Measurements from ENCODE around the gene PRR20G. TPM values are rescaled to one million over a fixed set of nuclear protein-coding genes. Genes with fewer than 3 reads are reported as not detected.
"Not testable (repeated sequence)": the region's sequence is repeated elsewhere in the genome, so short reads cannot be mapped to it uniquely, and the experiment has no call there.

The PRR20G gene
- total RNA-seq, 1 donor from 2014 or later = not detected

DNA sequence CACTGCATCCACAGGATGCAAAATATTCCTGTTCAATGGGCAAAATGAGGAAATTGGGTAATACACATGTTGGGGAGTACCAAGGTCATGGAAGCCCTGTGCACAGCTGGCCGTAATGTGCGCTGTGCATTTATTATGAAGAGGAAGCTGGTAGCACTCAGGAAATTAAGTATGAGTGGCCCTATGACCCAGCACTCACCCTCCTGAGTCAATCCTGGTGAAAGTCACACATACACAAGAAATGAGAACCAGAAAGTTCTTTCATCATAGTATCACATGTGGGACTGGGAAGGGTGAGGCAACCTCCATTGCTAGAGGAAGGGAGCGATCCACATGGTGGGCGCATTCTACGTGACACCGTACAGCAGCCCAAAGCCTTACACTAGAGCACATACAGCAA, 11.4 kb upstream of the PRR20G start:
- Mint-ChIP-seq H3K27me3 (peaks cover 51% of the 10 kb centered on the region), H3K4me3 (ENCODE audit: low read depth) (no peak overlapping the region)

GRCh38 chr3:127296959-127297358, 9.1 kb upstream of the PRR20G start:
- H3K27ac Mint-ChIP-seq = no peak overlapping the region
- no peak overlapping the region for H3K4me3 Mint-ChIP-seq (ENCODE audit: low read depth)
- H3K27me3 Mint-ChIP-seq = peaks cover 40% of the 10 kb centered on the region
- H3K36me3 Mint-ChIP-seq (ENCODE audit: insufficient read depth) = no peaks in the 10 kb centered on the region
- H3K9me3 Mint-ChIP-seq (ENCODE audit: low read depth) = no peaks in the 10 kb centered on the region
- no peak for TF ChIP-seq CTCF (IDR thresholded peaks at IDR 0.05; ENCODE audit: unreplicated experiment)
- no peak for DNase-seq (ENCODE audit: low spot score, unreplicated experiment)
- H3K4me1 Mint-ChIP-seq (ENCODE audit: low read depth) = no peaks in the 10 kb centered on the region

More for the DNA sequence above, 11.4 kb upstream of the PRR20G start:
- Mint-ChIP-seq H3K27ac (no peak overlapping the region), H3K9me3 (ENCODE audit: low read depth) (no peaks in the 10 kb centered on the region), H3K36me3 (ENCODE audit: insufficient read depth) (no peaks in the 10 kb centered on the region), H3K4me1 (ENCODE audit: low read depth) (no peaks in the 10 kb centered on the region)
- no peak for DNase-seq (ENCODE audit: low spot score, unreplicated experiment)
- TF ChIP-seq CTCF (IDR thresholded peaks at IDR 0.05; ENCODE audit: unreplicated experiment) = no peak

DNA sequence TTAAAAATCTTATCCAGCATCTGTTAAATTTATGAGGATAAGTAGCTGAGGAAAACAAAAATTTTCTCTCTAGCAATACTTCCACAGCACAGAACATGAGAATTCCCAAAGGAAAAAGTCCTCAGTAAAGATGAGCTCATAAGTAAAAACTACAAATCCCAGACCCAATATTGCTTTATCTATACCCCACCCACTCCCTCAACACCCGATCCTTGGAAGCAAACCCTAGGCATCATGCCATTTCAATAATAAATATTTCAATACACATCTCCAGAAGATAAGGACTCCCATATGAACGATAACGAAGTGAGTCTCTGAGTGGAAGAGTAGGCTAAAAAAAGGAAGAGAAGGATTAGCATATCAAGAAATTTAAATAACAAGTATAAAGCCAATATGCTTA, 8.3 kb upstream of the PRR20G start:
- H3K9me3 Mint-ChIP-seq (ENCODE audit: low read depth) = no peaks in the 10 kb centered on the region
- H3K4me1 Mint-ChIP-seq (ENCODE audit: low read depth) = no peaks in the 10 kb centered on the region
- no peak for DNase-seq (ENCODE audit: low spot score, unreplicated experiment)
- TF ChIP-seq CTCF (IDR thresholded peaks at IDR 0.05; ENCODE audit: unreplicated experiment) = no peak
- H3K4me3 Mint-ChIP-seq (ENCODE audit: low read depth) = no peak overlapping the region
- no peaks in the 10 kb centered on the region for H3K36me3 Mint-ChIP-seq (ENCODE audit: insufficient read depth)
- no peak overlapping the region for H3K27ac Mint-ChIP-seq
- peaks cover 32% of the 10 kb centered on the region for H3K27me3 Mint-ChIP-seq

DNA sequence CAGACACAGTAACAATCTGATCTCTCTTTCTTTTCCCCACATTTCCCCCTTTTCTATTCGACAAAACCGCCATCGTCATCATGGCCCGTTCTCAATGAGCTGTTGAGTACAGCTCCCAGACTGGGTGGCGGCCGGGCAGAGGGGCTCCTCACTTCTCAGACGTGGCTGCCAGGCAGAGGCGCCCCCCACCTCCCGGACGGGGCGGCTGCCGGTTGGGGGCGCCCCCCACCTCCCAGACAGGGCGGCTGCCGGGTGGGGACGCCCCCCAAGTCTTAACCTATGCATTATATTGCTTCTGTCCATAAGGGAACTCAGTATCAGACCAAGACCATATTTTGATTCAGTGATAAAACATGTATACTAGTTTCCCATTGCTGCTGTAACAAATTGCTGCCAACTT, 5.8 kb upstream of the PRR20G start:
- H3K27me3 Mint-ChIP-seq = peaks cover 15% of the 10 kb centered on the region

DNA sequence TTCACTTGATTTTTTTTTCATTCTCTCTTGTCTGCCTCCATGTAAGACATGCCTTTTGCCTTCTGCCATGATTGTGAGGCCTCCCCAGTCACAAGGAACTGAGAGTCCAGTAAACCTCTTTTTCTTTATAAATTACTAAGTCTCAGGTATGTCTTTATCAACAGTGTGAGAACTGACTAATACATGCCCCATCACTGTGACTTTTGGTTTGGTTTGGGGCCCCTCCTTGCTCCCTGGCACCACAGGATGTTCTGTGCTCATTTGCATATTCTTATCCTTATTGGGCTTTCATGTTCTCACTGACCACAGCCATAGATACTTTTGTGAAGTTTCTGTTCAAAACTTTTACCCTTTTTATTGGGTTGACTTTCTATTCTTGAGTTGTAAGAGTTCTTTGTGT, 3.8 kb upstream of the PRR20G start:
- no peak for DNase-seq (ENCODE audit: low spot score, unreplicated experiment)
- H3K36me3 Mint-ChIP-seq (ENCODE audit: insufficient read depth) = no peaks in the 10 kb centered on the region
- no peak overlapping the region for H3K4me3 Mint-ChIP-seq (ENCODE audit: low read depth)
- no peak overlapping the region for H3K27ac Mint-ChIP-seq
- H3K9me3 Mint-ChIP-seq (ENCODE audit: low read depth) = peaks cover 4% of the 10 kb centered on the region
- H3K4me1 Mint-ChIP-seq (ENCODE audit: low read depth) = no peaks in the 10 kb centered on the region
- no peak for TF ChIP-seq CTCF (IDR thresholded peaks at IDR 0.05; ENCODE audit: unreplicated experiment)
- H3K27me3 Mint-ChIP-seq = peaks cover 7% of the 10 kb centered on the region

More for the DNA sequence above, 5.8 kb upstream of the PRR20G start:
- H3K4me3 Mint-ChIP-seq (ENCODE audit: low read depth); H3K27ac Mint-ChIP-seq; DNase-seq (ENCODE audit: low spot score, unreplicated experiment); H3K36me3 Mint-ChIP-seq (ENCODE audit: insufficient read depth); H3K4me1 Mint-ChIP-seq (ENCODE audit: low read depth); H3K9me3 Mint-ChIP-seq (ENCODE audit: low read depth): not testable (repeated sequence)

DNA sequence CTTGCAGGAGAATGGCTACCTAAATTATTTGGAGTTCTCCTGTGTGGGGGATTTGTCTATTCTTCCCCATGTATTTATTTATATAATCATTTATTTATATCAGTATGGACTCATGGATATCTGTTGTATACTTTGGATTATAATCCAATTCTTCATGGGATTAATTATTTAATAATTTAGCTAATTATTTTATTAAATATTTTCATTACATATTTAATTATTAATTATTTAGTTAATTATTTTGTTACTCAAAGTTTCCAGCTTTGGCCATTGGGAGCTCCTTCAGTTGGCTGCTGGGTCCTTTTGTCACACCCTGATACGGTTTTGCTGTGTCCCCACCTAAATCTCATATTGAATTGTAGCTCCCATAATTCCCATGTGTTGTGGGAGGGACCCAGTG, 3.3 kb upstream of the PRR20G start:
- Mint-ChIP-seq H3K4me1 (ENCODE audit: low read depth) (no peaks in the 10 kb centered on the region), H3K9me3 (ENCODE audit: low read depth) (peaks cover 4% of the 10 kb centered on the region), H3K27me3 (peaks cover 7% of the 10 kb centered on the region), H3K4me3 (ENCODE audit: low read depth) (no peak overlapping the region), H3K36me3 (ENCODE audit: insufficient read depth) (no peaks in the 10 kb centered on the region), H3K27ac (no peak overlapping the region)
- no peak for TF ChIP-seq CTCF (IDR thresholded peaks at IDR 0.05; ENCODE audit: unreplicated experiment)
- DNase-seq (ENCODE audit: low spot score, unreplicated experiment) = no peak

Data from progenitor cell of endocrine pancreas (in vitro differentiated cells).